AML-193 (cell line): ENCODE data around the gene LMAN2.
"Not testable (repeated sequence)": the region's sequence is repeated elsewhere in the genome, so short reads cannot be mapped to it uniquely, and the experiment has no call there.

ENCODE experiments used
- DNase-seq, 2 experiments: peaks; one replicate each; lab custom pipeline; 2025; lab: John Stamatoyannopoulos, UW

LMAN2 gene

DNA sequence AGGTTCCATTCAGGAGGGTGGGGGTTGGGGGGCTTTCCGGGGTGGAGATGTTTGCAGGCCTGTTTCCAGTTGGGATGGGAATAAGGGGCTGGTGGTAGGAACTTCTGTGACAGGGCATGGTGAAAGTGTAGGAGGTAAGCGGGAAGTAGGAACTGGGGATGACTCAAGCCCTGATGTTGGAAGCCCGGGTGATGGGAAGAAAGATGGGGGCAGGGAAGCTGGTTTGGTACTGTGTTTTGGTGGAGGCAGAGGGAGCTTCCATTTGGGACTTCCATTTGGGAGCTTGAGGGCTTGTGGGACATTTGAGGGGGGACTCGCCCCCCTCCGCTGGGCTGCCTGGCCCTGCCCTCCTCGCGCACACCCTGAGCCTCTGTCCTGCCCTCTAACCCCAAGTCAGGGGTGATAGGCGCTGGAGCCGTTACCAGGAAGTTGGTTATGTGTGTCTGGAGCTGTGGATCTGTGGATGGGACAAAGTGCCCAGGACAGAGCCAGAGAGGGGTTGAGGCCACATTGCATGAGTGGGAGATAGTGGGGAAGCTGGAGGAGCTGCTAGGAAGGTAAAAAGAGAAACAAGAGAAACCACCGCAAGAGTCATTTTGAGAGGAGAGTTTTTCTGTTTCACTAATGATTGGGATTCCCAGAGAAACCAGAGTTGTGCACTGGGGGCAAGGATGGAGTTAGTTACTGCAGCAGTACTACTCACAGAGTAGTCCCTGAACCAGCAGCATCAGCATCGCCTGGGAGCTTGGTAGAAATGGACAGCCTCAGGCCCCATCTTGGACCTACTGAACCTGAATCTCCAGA is 12.9 kb upstream of the LMAN2 start:
- no peak for DNase-seq

DNA sequence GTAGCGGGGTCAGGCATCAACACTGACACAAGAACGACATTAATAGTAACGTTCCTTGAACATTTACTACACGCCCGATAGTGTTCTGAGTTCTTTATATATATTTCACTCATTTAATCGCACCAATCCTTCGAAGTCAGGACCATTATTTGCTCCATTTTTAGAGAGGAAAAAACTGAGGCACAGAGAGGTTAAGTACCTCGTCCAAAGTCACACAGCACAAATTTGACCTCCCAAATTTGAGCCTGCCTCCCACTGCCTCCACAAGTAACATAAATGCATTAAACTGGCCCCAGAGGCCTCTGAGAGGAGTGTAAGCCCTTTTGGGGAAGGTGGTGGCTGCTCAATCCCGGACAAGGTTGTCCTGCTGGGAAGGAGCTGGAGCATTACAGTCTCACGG is 12.1 kb upstream of the LMAN2 start:
- DNase-seq: no peak

DNA sequence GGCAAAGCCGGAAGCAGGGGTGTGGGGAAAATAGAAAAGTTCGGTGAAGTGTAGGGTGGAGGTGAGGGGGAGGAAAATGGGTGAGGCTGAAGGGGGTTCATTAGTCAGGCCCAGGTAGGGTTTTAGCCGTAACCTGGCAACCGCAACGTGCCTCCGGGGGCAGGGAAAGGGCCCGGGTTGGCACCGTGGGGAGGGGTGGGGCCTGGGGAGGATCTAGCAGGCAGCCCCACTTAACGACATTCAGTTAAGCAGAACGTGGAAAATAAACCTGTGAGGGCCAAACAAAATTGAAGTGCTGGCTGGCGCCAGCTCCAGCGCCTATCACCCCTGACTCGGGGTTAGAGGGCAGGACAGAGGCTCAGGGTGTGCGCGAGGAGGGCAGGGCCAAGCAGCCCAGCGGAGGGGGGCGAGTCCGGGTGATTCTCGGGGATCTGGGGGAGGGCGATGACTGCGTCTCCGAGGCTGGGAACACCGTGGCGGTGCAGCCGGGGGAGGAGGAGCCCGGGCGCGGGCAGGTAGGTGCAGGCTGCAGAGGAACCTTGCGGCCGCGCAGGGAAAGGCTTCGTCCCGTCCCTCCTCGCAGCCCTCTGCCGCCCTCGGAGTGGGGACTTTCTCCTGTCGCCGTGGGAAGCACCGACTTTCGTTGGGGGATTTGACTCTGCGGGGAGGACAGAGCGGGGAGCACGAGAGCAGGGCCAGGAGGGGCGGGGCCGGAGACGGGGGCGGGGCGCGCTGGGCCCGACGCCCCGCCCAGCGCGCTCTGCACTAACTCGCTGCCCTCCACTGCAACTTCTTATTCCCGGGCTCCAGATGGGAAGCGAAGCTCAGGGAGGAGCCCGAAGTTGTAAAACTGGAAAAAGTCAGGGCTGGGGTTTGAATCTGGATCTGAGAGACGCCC is 11.4 kb upstream of the LMAN2 start:
- DNase-seq: no peak

DNA sequence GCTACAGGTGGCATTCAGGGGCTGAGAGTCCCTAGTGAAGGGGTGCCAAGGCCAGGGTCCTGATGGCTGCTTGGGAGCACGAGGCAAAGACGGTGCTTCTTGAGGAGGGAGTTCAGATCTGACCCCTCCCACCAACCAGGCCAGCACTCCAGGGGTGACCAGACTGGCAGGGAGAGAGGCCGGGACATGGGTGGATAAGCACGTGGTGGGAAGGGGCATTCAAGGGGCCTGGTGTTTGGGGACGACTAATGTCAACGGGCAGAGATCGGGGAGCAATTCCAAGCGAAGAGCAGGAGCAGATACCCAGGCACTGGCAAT is 10.8 kb upstream of the LMAN2 start:
- no peak for DNase-seq

DNA sequence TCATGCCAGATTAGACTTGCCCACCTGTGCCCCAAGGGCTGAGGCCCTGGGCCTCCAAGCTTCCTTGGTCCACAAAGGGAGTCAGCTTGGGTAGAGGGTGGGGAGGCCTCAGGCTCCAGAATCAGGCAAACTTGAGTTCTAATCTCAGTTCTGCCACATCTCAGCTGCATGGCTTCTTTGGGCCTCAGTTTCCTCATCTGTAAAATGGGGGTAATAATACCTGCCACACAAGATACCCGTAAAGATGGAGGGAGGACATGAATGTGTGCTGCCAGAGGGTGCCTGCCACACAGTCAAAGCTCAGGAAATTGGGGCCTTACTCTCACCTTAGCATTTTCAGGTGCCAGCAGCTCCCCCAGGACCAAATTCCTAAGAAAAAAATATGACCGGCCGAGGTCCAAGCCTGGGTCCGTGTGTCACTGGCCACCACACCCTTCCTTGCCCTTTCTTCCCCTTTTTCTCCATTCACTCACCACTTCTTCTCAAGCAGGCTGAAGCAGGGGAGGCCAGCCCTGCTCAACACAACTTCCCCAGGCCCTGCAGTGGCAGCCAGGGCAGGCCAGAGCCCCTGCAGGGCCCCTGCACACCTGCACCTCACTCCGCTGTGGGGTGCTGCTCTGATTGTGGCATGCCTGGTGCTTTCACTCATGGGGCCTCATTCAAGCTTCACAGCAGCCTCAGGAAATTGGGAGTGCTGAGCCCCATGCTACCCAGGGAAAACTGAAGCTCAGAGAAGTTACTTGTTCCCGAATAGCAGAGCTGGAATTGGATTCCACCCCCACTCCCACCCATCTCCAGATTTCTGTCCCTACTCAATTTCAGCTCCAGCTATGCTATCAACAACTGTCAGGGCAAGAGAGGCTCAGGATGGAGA is 10.2 kb upstream of the LMAN2 start:
- peak; percentile 41 to 54 for DNase-seq

DNA sequence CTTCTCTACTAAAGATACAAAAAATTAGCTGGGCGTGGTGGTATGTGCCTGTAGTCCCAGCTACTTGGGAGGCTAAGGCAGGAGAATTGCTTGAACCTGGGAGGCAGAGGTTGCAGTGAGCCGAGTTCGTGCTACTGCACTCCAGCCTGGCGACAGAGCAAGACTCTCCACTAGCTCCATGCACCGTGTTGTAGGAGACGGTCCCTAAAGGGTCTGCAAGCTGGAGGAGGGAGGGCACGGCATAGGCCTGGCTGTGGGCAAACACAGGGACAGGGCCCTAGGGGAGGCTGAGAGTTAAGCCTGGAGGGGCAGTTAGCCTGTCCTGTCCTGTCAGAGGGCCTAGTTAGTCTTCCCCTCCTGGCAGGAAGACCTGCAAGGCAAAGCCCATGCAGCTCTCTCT is 9.3 kb upstream of the LMAN2 start:
- not testable (repeated sequence) for DNase-seq

DNA sequence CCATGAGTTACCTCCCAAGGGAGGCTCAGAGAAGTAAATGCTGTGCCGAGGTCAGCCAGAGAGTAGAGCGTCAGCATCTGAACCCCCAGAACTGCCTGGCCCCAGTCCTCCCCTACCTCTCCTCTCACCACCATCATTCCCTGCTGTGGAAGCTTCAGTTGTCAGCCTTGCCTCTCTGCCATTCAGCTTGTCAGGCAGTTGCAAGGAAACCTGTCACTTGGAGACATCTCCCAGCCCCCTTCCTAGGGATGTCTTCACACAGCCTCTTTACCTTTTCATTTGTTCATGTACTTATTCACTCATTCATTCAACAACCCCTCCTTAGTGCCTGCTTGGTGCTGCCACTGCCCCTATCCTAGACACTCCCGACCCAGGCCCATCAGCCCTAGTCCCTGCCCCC is 8.4 kb upstream of the LMAN2 start:
- DNase-seq: no peak

DNA sequence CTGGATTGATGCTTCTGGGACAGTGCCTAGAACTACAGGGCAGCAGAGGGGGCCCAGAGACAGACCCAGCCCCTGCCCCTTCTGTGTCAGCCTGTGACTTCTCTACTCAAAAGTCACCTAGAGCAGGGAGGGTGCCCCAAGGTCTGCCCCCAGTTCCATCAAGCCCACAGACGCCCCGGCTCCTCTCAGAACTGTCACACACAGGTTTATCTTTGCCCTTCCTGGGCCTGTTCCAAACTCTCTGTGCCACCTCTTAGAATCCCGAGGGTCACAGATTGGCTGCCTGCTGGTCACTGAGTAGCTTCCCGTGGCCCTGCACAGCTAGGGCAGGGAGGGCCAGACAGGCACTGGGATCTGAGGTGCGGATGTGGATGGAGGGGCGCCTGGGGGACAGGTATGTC is 8.0 kb upstream of the LMAN2 start:
- DNase-seq: no peak

DNA sequence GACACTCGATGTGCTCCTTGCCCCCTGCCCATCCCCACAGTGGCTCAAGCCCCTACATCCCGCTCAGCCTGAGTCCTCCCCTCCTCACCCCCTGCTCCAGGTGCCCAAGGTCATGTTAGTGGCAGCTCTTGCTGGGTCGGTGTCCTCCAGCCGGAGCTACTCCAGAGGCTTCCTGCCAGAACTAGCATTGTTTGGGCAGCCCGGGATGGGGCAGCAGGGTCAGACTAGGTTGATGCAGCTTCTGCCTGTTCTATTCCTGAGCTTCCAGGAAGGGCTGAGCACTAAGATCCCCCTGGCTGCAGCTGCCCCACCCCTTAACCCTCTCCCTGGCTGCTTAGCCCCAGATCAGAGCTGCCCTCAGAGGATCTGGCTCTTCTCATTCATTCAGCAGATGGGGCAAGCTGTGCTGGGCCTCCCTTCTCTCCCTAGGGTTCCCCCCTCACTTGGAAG is 6.9 kb upstream of the LMAN2 start:
- DNase-seq: no peak

DNA sequence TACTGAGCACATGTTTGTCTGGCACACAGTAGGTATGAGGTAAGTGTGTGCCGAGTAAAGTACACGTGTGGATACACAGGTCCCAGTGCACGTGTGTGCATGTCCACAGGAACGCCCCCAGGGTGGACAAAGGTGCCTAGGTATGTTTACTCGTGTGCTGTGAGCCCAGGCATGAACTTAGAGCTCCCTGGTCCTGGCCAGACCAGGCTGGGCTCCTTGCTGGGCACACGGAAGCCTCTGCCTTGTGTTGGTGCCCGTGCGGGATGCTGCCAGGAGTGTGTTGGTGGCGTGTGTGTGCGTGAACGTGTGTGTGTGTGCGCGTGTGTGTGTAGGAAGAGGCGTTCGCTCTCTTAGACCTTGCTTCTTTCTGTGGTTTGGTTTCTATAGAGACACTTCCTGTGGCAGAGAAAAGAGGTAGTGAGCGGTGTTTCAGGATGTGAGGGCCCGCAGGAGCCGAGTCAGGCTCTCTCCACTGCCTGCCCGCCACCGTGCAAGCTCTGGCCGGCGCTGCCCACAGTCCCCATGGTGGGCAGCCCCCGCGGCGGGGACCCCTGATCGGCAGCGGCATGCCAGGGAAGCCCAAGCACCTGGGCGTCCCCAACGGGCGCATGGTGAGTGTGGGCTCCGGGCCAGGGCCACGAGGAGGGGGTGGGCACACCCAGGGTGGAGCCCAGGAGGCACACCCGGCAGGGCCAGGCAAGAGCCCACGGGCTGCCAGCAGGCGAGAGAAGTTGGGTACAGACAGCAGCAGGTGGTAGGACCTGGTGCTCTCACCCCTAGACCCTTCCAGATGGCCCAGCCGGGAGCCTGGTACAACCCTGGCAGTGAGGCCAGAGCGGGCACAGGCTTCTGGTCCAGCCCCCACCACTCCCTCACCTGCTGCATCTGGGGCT is 6.2 kb upstream of the LMAN2 start, which contains the start of gene RGS14:
TSS of gene RGS14 (plus strand) at position 466 of the 893 bp plus-strand sequence. CDS start at position 567, 101 bp downstream.
- peak; percentile 92 to 96 for DNase-seq

DNA sequence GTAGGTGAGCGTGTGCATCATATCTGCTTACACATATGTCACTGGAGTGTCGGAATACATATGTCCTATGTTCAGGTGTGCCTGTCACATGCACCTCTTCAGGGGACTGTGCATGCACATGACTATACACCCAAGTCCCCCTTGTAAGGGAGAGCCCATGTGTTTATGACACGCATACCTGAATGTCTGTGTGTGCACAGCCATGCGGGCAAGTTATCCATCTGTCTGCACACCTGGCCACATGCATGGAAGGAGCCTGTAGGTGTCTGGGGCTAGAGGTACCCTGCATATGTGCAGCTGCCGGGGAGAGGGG is 5.6 kb upstream of the LMAN2 start:
- DNase-seq: no peak

DNA sequence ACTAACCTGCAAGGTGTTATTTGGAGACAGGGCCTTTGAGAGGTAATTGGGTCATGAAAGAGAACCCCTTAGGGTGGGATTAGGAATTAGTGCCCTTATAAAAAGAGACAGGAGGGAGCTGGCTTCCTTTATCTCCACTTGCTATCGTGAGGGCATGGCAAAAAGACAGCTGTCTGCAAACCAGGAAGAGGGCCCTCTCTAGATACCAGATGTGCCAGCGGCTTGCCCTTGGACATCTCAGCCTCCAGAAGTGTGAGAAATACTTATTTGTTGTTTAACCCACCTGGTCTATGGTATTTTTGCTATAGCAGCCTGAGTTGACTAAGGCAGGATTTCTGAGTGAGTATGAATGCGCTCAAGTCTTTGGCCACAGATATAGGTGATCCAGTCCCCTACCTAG is 5.3 kb upstream of the LMAN2 start:
- no peak for DNase-seq

DNA sequence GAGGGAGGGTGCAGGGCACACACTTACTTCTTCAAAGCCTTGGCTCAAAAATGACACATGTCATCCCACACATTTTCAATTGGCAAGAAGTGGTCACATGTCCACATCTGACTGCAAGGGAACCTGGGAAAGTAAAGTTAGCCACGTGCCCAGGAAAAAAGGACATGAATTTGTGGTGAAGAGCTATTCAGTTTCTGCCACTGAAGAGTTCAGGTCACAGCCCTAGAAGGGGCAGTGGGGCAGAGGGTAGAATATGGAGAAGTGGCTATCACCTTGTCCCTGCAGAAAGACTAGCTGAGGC is 4.3 kb upstream of the LMAN2 start:
- DNase-seq: no peak

DNA sequence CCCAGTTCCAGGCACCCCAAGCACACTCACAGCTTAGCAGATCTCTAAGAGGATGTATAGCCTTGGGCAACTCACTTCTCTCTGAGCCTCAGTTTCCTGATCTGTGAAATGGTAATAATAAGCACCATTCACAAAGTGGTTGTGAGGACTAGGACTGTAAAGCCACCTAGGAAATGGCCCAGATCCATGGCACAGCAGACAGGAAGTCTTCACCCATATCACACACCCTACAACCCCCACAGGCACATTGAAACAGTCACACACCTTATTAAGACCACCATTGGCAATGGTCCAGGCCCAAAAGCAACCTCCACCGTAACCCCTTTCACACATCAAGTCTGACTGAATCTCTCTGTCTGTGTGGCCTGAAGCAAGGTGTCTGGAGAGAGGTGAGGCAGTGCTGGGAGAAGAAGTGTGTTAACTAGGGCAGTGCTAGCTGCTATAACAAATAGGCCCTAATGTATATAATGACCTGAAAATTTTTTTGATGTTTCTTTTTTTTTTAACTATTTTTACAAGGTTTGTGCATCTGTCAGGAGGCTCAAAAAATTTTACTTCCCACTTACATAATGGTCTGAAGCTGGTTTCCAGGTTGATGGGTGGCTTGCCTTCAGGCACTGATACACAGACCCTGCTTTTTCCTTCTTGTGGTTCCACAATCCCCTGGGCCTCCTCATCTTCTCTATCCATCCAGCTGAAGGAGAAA is 3.8 kb upstream of the LMAN2 start:
- DNase-seq: no peak

DNA sequence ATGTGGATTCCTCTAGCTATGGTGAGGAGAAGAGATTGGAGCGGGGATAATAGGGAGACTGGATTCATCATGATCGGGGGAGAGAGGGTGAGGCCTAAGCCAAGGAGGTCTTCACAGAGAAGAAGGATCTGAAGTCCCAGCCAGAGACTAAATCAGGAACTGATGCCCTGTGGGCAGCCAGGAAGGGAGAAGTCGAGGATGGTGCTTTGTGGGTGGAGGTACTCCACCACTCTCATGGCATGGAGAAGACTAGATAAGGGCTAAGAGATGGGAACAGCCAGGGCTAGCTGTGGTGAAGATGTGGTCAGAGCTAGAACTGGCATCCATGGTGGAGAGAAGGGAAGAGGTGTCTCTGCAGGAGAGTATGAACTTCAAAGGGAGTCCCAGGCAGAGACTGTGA is 3.2 kb upstream of the LMAN2 start:
- no peak for DNase-seq

DNA sequence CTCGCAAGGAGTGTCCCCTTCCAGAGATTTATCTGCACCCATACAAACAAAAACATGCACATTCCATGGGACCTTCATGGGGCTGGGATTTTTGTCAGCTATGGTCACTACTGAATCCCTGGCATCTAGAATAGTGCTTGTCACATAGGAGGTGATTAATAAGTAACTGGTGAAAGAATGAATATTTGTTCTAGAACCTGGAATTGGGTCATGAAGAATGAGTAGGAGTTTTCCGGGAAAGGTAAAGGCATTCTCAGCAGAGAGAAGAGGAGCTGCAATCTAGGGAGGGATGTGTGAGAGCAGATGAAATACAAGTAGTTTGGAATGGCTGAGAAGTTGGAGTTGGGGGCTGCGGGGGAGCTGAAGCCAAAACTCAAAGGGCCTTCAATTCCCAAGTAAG is 2.8 kb upstream of the LMAN2 start:
- DNase-seq: no peak

DNA sequence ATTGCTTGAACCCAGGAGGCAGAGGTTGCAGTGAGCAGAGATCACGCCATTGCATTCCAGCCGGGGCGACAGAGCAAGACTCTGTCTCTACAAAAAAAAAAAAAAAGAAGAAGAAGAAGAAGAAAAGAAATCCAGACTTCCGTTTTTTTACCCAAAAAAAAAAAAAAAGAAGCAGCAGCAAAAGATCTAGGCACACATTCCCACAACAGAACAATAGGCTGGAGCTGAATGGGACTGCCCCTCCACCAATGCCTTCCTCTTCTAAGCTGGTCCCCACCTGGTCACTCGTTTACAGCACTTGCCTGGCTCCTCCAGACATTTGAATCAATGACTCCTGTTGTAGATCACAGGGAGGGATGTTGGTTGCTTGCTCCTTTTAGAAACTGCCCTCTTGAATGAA is 1.6 kb upstream of the LMAN2 start:
- peak; percentile 5 to 11 for DNase-seq

DNA sequence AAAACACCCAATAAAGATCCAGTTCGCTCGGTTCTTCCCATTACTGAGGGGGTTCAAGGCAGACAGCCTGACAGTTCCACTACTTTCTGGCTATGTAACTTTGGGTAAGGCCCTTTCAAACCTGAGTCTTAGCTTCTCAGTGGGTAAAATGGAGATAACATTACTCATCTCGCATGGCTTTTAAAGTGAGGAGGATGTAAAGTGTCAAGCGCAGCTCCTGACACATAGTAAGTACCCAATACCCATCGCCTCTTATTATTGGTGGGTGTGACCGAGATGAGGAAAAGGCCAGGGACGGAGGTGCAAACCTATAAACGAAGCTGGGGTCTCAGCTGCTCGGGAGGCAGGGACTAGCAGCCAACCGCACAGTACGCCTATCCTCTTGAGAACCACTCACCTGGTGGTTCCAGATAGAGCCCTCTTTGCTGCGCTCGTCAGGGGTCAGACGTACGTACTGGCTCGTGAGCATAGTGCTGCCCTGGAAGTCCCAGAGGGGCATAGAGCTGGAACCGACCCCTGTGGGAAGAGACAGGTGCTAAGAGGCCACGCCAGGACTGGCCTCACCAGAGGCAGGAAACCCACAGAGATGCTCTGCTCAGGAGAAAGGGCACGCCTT is 584 bp downstream of the LMAN2 start:
- no peak for DNase-seq

DNA sequence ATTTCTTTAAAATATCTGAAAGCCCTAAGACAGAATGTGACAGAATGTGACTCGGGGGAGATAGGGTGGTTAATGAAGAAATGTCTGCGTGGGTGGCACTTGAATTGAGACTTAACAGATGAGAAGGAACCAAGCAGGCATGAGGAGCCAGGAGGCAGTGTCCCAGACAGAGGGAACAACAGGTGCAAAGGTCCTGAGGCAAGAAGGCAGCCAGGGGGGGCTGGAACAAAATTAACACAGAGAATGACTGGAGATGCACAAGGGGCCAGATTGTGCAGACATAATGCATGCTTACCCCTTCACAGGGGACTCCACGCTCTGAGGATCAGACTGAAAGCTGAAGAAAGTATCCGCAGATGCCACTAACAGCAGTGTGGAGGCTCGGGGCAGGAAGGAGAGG is 1.7 kb downstream of the LMAN2 start:
- DNase-seq: no peak

DNA sequence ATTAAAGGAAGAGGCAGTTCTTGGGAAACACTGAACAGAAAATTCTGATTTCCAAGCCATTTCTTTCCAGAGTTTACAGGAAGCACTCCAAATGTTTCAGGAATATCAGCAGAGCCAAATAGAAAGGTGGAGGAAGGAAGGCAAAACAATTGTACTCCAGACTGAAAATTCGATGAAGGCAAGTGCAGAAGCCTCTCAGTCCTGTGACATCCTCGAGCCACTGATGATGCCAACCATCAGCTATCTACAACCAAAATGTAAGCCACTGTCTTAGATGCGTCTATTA is 2.2 kb downstream of the LMAN2 start:
- DNase-seq: no peak

DNA sequence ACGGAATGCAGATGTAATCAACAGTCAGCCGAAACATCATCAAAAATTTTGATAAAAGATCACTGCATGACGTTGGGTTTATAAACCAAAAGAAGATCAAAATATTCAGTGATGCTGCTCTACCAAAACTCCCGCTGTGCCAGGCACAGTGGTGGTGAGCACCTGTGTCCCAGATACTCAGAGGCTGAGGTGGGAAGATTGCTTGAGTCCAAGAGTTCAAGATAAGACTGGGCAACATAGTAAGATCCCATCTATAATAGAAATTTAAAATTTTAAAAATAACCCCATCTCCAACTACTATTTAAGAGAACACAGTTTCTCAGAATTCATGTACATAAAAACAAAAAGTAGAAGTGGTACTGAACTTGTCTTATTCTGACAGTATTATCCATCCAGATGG is 3.8 kb downstream of the LMAN2 start:
- no peak for DNase-seq
